Stimulated activated CD4-positive, alpha-beta T cell treated with anti-CD3 and anti-CD28 coated beads, Interleukin-15, amount 100 ng/mL, for 48 hours (primary cell): ENCODE data around the gene NRIP3.
"Not testable (repeated sequence)": the region's sequence is repeated elsewhere in the genome, so short reads cannot be mapped to it uniquely, and the experiment has no call there.

Source experiments
- DNase-seq, 2 donors: peaks; one replicate each; pipeline ENCODE4 v3.0.0-alpha.2; 2020; ENCODE audit warnings: low read depth in 2 of 2

Gene NRIP3

DNA sequence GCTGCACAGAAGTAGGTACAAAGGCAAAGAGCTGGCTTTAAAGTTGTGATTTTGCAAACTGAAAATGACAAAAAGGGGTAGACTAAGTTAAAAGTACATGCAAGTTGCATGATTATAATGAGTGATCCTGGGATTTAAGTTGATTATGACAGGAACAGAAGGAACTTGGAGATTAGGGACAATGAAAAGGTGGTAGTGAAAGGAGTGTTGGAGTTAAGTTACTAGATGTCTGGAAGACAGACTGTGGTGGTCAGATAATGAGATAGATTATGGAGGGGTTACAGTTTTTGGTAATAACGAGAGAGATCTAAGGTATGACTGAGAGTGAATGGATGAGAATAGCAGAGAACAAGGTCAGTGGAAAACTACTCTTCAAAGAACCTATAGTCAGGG, 31.9 kb downstream of the NRIP3 start:
- no peak for DNase-seq

DNA sequence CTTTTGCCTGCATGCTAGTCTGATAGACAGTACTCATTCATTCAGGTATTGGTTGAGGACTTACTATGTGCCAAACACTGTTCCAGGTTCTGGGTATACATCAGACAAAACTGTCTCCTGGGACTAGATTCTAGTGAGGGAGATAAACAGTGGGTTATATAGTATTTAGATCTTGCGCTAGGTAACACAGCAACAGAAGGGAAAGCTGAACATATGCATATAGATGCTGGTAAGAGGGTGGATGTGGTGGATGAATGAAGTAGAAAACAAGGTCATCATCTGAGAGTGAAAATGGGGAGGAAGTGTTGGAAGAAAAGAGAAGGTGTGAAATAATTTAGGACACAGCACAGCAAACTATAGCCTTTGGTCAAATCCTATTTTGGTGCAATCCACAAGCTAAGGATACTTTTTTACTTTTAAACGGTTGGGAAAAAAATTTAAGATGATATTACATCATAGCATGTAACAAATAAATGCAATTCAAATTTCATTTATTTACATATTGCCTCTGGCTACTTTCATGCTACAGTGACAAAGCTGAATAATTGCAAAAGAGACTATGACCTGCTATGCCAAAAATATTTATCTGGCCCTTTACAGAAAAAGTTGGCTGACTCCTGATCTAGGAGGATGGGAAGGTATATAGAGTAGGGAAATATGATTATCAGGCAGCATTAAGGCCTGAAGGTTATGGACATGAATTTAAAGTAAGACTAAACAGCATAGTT, 32.4 kb downstream of the NRIP3 start:
- DNase-seq: no peak

- no peak for DNase-seq
These were observed 36.6 kb downstream of the NRIP3 start for GRCh38 chr11:8967184-8967583.

DNA sequence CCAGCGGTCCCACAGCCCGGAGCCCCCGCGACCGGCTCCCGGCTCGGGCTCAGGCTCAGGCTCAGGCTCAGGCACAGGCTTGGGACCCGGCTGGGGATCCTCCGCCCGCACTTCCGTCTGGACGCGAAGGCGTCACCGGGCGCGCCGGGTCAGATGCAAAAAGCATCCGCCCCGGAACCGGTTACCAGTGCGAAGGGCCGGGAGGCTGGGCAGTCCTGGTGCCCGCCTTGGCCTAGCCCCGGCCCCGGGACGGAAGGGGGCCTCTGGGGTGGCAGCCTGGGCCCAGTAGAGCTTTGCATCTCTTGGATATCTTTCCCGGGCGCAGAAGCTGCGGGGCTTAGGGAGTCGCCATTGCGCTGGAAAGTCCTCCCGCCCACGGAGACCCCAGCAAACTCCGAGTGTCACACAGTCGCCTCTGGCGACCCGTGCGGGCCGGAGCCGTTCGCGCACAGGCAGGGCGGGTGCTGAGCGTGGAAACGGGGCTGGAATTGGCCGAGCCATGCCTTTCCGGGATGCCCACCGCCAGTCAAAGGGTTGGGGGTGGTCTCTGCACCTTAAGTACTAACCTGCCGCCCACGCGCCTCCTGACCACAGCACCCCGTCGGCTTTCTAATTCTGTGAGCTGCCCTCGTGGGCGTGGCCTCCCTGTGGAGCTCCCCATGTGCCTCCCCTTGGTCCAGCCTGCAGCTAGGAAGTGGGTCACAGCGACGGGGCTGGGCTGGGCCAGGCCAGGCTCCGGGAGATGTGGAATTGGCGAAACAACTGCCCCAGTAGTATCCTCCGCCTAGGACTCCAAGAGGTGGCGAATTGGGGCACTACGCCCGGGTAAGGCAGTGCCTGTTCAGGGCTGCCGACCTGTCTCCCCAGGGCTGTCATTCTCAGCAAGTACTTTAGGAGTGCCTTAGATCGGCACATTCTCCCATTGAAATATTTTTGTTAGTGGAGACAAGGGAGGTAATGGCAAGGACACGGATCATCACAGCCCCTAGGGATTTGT, 39.2 kb downstream of the NRIP3 start, which contains the start of gene TMEM9B:
TSS of gene TMEM9B (minus strand) at position 119 of the 997 bp plus-strand sequence. CDS start 129 bp downstream, outside the sequence.
- DNase-seq: peak; percentile 71 to 73

GRCh38 chr11:8963569-8964323, 40.1 kb downstream of the NRIP3 start:
- peak; percentile 58 to 67 for DNase-seq

DNA sequence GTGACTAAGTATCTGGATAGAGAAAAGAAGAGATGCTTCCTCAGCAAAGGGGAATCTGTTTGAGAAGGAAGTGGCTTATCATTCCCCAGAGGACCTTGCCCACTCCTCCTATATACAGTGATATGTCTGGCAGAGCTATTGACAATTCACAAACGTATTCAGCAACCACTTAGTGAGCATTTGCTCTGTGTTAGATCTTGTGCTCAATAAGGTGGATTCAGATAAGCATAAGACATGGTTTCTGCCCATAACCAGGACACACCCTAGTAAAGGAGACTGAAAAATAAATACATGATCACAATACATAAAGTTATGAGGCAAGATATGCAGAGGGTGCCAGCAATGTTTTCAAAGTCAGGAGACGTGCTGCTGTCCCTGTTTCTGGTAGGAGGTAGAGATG, 41.0 kb downstream of the NRIP3 start:
- DNase-seq: no peak

GRCh38 chr11:8961401-8961800, 42.4 kb downstream of the NRIP3 start:
- DNase-seq: no peak

GRCh38 chr11:8959546-8960166, 44.1 kb downstream of the NRIP3 start:
- DNase-seq: peak in 1 of 2 donors; percentile 21

DNA sequence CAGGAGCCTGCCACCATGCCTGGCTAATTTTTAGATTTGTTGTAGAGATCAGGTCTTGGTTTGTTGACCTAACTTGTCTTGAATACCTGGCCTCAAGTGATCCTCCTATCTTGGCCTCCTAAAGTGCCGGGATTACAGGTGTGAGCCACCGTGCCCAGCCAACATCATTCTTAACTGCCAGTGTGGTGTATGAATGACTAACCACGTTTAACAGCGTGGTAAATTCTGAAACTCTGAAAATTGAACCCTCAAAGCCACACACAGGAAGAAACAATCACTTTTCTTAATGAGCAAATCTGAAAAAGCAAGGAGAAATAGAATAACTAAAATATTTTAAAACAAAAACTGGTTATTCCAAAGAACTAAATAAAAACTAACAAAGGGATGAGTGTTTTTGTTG, 46.9 kb downstream of the NRIP3 start:
- DNase-seq: no peak

GRCh38 chr11:8948886-8949285, 54.9 kb downstream of the NRIP3 start:
- no peak for DNase-seq

DNA sequence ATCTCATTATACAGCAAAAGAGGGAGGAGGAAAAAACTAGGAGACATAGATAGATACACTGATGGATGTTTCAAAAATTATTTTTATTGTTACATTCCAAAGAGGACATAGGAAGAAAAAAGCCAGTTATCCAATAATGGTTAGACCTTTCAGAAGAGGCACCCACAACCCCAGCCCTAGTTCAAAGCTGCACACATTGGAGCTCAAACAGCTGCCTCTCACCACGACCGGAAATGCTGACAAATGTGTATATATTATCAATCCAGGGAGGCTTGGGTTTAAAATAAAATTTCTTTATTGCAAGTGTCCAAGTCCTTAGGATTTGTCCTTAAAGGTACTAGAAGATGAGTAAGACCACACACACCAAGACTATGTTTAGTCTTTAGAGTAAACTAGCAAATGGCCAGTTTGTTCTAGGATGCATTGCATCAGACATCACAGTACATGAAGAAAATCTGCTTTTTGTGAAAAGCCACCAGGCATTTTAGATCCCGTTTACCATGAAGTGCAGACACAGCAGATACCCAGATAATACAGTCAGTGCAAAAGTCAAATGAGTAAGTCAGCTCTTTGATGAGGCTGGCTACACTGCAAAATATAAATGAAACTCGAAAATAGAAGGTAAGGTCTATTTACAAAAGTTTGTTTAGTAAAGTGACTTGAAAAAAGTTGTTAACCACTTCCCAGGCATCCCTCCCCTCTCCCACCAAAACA, 56.4 kb downstream of the NRIP3 start:
- DNase-seq: no peak

- DNase-seq: no peak
These were observed 61.2 kb downstream of the NRIP3 start, which contains the start of gene ASCL3 for GRCh38 chr11:8942518-8943066. ASCL3 (minus strand) TSS chr11:8943016; CDS start chr11:8938161, 4,855 bp downstream.

DNA sequence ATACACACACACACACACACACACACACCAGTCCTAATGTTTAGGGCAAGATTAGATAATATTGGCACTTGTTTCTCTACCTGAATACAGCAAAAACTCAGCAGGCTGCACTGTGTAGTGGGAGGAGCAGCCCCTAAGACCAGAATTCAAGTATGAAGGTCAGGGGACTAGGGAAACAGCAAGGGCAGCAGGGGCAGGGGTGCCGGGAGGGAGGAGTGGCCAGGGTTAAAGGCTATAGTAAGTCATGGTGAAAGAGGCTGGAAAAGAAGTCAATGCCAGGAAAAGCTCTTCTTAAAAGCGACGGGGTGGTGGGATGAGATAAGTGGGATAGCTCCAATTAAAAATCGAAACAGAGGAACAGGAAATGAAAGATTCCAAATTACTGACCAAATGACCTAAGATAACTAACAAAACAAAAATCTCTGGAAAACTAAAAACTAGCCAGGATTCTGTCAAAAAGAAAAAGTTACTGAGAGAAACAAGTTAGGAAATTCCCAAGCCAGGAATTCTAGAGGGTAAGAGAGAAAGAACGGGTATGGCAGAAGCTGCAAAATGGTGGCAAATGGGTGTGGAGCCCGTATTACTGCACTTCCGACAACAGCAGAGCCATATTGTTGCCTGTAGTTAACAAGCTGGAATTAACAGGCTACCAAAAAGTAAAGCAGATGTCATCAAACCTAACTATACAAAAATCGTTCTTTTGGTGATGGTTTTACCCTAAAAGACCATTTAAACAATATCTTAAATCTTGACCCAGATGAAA, 62.3 kb downstream of the NRIP3 start:
- no peak for DNase-seq

DNA sequence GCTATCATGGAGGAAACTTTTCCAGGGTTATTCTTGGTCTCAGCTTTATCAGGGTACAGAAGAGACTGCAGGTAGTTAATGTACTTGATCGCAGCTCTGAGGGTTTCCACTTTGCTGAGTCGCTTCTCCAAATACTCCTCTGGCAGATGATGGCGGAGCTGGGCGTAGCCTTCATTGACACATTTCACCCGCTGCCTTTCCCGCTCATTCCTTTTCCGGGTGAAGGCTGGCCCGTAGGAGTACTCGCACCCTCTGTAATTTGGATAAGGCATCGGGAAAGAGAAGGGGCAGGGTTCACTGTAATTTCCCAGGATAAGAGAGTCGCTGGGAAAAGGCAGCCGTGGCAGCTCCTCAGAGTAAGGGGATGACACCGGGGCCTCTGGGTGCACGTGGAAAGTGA, 66.1 kb downstream of the NRIP3 start:
- DNase-seq: no peak

GRCh38 chr11:8937159-8937558, 66.6 kb downstream of the NRIP3 start:
- DNase-seq: no peak

DNA sequence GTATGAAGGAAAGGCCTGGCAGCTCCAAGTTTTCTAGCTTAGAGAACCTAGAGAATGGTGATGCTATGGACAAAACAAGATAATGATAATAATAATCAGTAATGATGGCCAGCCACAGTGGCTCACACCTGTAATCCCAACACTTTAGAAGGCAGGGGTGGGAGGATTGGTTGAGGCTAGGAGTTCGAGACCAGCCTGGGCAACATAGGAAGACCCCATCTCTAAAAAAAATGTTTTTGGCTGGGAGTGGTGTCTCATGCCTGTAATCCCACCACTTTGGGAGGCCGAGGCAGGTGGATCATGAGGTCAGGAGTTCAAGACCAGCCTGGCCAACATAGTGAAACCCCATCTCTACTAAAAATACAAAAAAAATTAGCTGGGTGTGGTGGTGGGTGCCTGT, 68.0 kb downstream of the NRIP3 start:
- not testable (repeated sequence) for DNase-seq

DNA sequence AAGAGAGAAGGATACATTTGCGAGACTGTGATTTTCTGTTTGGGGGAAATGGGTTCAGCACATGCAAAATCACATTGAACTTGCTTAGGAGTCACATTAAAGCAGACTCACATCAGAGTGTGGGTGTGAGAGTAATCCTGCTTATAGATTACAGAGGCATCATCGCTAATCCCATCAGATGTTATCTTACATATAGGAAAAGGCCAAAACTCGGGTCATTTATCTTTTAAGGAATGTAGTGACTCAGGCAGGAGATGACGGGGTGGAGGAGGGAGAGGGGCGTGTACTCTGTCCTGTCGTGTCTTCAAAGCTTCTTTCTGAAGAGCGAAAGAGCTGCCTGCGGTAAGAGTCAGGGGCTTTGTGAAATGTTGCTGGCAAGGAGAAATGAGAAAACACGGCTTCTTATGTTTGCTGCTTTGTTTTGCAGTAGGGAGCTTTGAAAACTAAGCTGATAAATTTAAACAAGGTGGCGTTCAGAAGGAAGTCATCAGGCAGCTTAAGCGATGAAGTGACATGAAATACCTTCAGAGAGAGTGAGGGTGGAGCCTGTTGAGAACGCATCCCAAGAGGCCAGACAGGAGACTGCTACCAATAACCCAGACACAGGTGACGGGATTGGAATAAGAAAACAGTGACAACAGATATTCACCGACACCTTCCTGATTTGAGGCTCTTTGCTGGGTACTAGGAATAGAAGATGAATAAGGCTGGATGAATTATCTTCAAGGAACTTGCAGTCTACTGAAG, 68.9 kb downstream of the NRIP3 start:
- DNase-seq: no peak

DNA sequence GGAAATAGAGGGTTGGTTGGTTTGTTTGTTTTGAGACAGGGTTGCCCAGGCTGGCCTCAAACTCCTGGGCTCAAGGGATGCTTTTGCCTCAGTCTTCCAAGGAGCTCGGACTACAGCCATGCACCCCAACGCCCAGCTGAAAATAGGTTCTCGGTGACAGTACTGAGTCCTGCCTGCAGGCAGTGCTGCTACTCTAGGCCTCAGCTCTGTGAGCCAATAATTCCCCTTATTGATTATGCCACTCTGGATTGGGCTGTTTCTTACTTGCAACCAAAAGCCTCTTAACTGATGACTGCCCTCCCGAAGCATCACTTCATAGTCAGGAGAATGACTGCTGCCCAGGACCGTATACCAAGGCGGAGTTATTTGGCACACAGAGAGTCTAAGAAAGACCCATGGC, 69.9 kb downstream of the NRIP3 start:
- DNase-seq: no peak
